ENCODE measurements around the gene LYPD5. TPM values are rescaled to one million over a fixed set of nuclear protein-coding genes. Genes with fewer than 3 reads are reported as not detected.

The LYPD5 gene
- total and polyA plus RNA-seq, 11 donors, result 0.34 to 7.9 (median 1.4) TPM

GRCh38 chr19:43748205-43748594, 54.0 kb downstream of the LYPD5 start:
- H3K4me1 ChIP-seq, result peaks cover 0 to 36% (median 5%) of the 10 kb centered on the region in 12 donors
- TF ChIP-seq POLR2A (IDR thresholded peaks at IDR 0.05) (no peak), CTCF (IDR thresholded peaks at IDR 0.05) (no peak)
- peaks cover 5 to 90% (median 79%) of the 10 kb centered on the region in 9 donors for H3K36me3 ChIP-seq
- no peak overlapping the region for H3K27ac ChIP-seq
- no peaks in the 10 kb centered on the region for H3K27me3 ChIP-seq
- intact Hi-C loops (cut with DNase I), result loop anchor here in 2 of 10 donors (5.0 kb wide), 1 partner anchor 34 kb away; the partner anchor contains the start of gene KCNN4 (in 2 of the 2)
- no peak overlapping the region for H3K4me3 ChIP-seq
- no peaks in the 10 kb centered on the region for H3K9me3 ChIP-seq
- 87 to 100% (median 93%) methylated on average over 1 to 4 of the region's 4 CpGs for WGBS, 4 donors
- DNase-seq, result no peak
- ATAC-seq, result no peak

- DNase-seq (no peak), ATAC-seq (no peak)
- Histone ChIP-seq H3K4me1 (peaks cover 0 to 33% (median 1%) of the 10 kb centered on the region in 12 donors), H3K27ac (no peak overlapping the region), H3K27me3 (no peaks in the 10 kb centered on the region), H3K9me3 (no peaks in the 10 kb centered on the region), H3K4me3 (no peak overlapping the region), H3K36me3 (peaks cover 5 to 96% (median 82%) of the 10 kb centered on the region in 9 donors)
- 85 to 92% (median 86%) methylated on average over 13 to 16 of the region's 16 CpGs for WGBS, 4 donors
- TF ChIP-seq POLR2A (IDR thresholded peaks at IDR 0.05) (no peak), CTCF (IDR thresholded peaks at IDR 0.05) (no peak)
- intact Hi-C loops (cut with DNase I), result loop anchor here in 2 of 10 donors (5.0 kb wide), 1 partner anchor 35 kb away; the partner anchor contains the start of gene KCNN4 (in 2 of the 2)
Observed at GRCh38 chr19:43747557-43748204, 54.6 kb downstream of the LYPD5 start.

Other genes with a start within 250 kb of the LYPD5 start
- gene XRCC1, start 226.9 kb downstream of the LYPD5 start, total RNA-seq, result 10 to 100 TPM; 11.2 to 21.3 (median 16.6) TPM
- gene XRCC1, start 226.9 kb downstream of the LYPD5 start, polyA plus RNA-seq, result 10 to 100 TPM; 11.3 to 19.3 TPM
- gene PINLYP, start 226.6 kb downstream of the LYPD5 start, total RNA-seq, result 1 to 10 TPM in 5 of 9 donors, under 1 TPM in 3, not detected in 1; 0.76 to 4.3 (median 1.1) TPM
- 1 to 10 TPM; 3.0 to 4.0 TPM for gene PINLYP, start 226.6 kb downstream of the LYPD5 start, polyA plus RNA-seq
- gene IRGQ, start 206.3 kb downstream of the LYPD5 start, total RNA-seq, result 10 to 100 TPM; 21.1 to 36.1 (median 24.9) TPM
- 10 to 100 TPM in 1 of 2 donors, 1 to 10 TPM in 1; 7.4 to 11.9 TPM for gene IRGQ, start 206.3 kb downstream of the LYPD5 start, polyA plus RNA-seq
- gene ZNF576, start 205.9 kb downstream of the LYPD5 start, total RNA-seq, result 10 to 100 TPM in 7 of 9 donors, 1 to 10 TPM in 2; 9.0 to 17.6 (median 11.8) TPM
- gene ZNF576, start 205.9 kb downstream of the LYPD5 start, polyA plus RNA-seq, result 10 to 100 TPM in 1 of 2 donors, 1 to 10 TPM in 1; 8.9 to 22.4 TPM
- under 1 TPM in 7 of 9 donors, not detected in 2; 0.07 to 0.35 (median 0.16) TPM for gene SRRM5, start 190.4 kb downstream of the LYPD5 start, total RNA-seq
- under 1 TPM; 0.15 to 0.80 TPM for gene SRRM5, start 190.4 kb downstream of the LYPD5 start, polyA plus RNA-seq
- gene ZNF428, start 182.8 kb downstream of the LYPD5 start, total RNA-seq, result 10 to 100 TPM; 25.1 to 40.4 (median 31.3) TPM
- 10 to 100 TPM; 29.5 to 64.5 TPM for gene ZNF428, start 182.8 kb downstream of the LYPD5 start, polyA plus RNA-seq
- gene CADM4, start 162.6 kb downstream of the LYPD5 start, total RNA-seq, result 10 to 100 TPM in 2 of 9 donors, 1 to 10 TPM in 7; 4.6 to 13.2 (median 7.8) TPM
- 10 to 100 TPM; 10.7 to 12.2 TPM for gene CADM4, start 162.6 kb downstream of the LYPD5 start, polyA plus RNA-seq
- 10 to 100 TPM in 2 of 9 donors, 1 to 10 TPM in 7; 2.3 to 44.1 (median 4.7) TPM for gene PLAUR, start 132.3 kb downstream of the LYPD5 start, total RNA-seq
- gene PLAUR, start 132.3 kb downstream of the LYPD5 start, polyA plus RNA-seq, result 10 to 100 TPM in 1 of 2 donors, 1 to 10 TPM in 1; 4.0 to 17.8 TPM
- gene IRGC, start 86.4 kb downstream of the LYPD5 start, total RNA-seq, result not detected
- gene IRGC, start 86.4 kb downstream of the LYPD5 start, polyA plus RNA-seq, result not detected
- gene SMG9, start 47.5 kb downstream of the LYPD5 start, total RNA-seq, result 10 to 100 TPM in 6 of 9 donors, 1 to 10 TPM in 3; 5.8 to 27.7 (median 14.6) TPM
- 10 to 100 TPM; 15.6 to 19.9 TPM for gene SMG9, start 47.5 kb downstream of the LYPD5 start, polyA plus RNA-seq
- 1 to 10 TPM in 2 of 9 donors, under 1 TPM in 7; 0.15 to 3.7 (median 0.63) TPM for gene KCNN4, start 21.5 kb downstream of the LYPD5 start, total RNA-seq
- 1 to 10 TPM in 1 of 2 donors, under 1 TPM in 1; 0.46 to 1.1 TPM for gene KCNN4, start 21.5 kb downstream of the LYPD5 start, polyA plus RNA-seq
- 10 to 100 TPM in 6 of 9 donors, 1 to 10 TPM in 3; 4.6 to 13.4 (median 11.9) TPM for gene ZNF283, start 24.9 kb upstream of the LYPD5 start, total RNA-seq
- 1 to 10 TPM; 4.8 to 5.0 TPM for gene ZNF283, start 24.9 kb upstream of the LYPD5 start, polyA plus RNA-seq
- gene ZNF404, start 81.5 kb upstream of the LYPD5 start, total RNA-seq, result 1 to 10 TPM; 2.3 to 7.6 (median 6.1) TPM
- gene ZNF404, start 81.5 kb upstream of the LYPD5 start, polyA plus RNA-seq, result 10 to 100 TPM in 1 of 2 donors, 1 to 10 TPM in 1; 5.6 to 18.7 TPM
- gene ZNF45, start 132.8 kb upstream of the LYPD5 start, total RNA-seq, result 1 to 10 TPM; 4.0 to 9.9 (median 7.2) TPM
- gene ZNF45, start 132.8 kb upstream of the LYPD5 start, polyA plus RNA-seq, result 1 to 10 TPM; 2.4 to 5.4 TPM
- 1 to 10 TPM; 2.6 to 6.7 (median 3.9) TPM for gene ZNF221, start 148.8 kb upstream of the LYPD5 start, total RNA-seq
- 1 to 10 TPM; 2.4 to 2.9 TPM for gene ZNF221, start 148.8 kb upstream of the LYPD5 start, polyA plus RNA-seq
- 1 to 10 TPM; 4.0 to 7.7 (median 6.6) TPM for gene ZNF155, start 181.7 kb upstream of the LYPD5 start, total RNA-seq
- gene ZNF155, start 181.7 kb upstream of the LYPD5 start, polyA plus RNA-seq, result 1 to 10 TPM; 4.9 to 5.1 TPM
- 1 to 10 TPM; 1.7 to 4.3 (median 2.5) TPM for gene ZNF230, start 200.5 kb upstream of the LYPD5 start, total RNA-seq
- 1 to 10 TPM; 1.8 to 1.9 TPM for gene ZNF230, start 200.5 kb upstream of the LYPD5 start, polyA plus RNA-seq
- gene ZNF222, start 222.9 kb upstream of the LYPD5 start, total RNA-seq, result 1 to 10 TPM; 2.3 to 5.0 (median 3.9) TPM
- 1 to 10 TPM; 2.1 to 7.7 TPM for gene ZNF222, start 222.9 kb upstream of the LYPD5 start, polyA plus RNA-seq
- gene ZNF223, start 249.6 kb upstream of the LYPD5 start, total RNA-seq, result 1 to 10 TPM; 1.7 to 5.1 (median 3.2) TPM
- gene ZNF223, start 249.6 kb upstream of the LYPD5 start, polyA plus RNA-seq, result 1 to 10 TPM; 2.6 to 4.5 TPM